COLO668 (cell line): Measurements from ENCODE around the gene CLSTN2.

ENCODE experiments used
- DNase-seq: peaks from one replicate; lab custom pipeline; 2025; ENCODE audit not compliant: unreplicated experiment; lab: John Stamatoyannopoulos, UW

The CLSTN2 gene

DNA sequence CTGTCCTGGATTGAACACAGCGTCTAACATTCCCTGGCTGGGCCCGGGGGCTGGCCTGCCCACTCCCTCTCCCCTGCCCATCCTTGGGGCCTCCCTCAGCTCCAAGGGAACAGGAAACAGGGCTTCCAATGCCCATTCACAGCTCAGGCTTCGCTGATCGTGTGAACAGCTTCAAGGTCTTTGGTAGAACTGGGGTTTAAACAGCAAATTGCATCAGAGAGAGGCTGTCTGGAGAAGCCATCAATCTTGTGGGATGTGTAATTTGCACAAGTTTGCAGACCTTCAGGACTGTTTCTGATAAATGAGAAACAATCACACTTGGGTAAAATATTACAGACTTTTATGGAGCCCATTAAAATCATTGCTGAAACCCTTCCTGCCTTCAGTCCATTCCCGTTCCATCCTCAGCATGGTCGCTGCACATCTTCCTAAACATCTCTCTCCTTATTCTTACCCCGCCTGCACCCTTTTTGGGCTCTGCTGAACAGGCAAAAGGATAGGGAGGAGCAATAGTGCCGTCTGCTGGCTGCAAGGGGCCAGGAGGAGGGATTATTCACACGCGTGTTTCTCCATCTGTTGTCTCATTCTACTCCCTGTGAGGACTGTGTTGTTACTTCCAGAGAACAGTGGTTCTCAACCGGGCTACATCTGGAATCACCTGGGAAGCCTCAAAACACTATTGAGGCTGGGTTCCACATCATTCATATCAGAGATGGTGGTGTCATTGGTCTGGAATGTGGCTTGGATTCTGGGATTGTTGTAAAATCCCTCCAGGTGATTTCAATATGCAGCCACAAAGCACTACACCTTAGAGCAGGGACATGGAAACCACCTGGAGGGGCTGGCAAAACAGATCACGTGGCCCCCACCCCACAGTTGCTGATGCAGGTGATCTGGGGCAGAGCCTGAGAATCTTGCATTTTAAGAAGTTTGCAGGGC is 116.3 kb downstream of the CLSTN2 start:
- DNase-seq, result no peak

DNA sequence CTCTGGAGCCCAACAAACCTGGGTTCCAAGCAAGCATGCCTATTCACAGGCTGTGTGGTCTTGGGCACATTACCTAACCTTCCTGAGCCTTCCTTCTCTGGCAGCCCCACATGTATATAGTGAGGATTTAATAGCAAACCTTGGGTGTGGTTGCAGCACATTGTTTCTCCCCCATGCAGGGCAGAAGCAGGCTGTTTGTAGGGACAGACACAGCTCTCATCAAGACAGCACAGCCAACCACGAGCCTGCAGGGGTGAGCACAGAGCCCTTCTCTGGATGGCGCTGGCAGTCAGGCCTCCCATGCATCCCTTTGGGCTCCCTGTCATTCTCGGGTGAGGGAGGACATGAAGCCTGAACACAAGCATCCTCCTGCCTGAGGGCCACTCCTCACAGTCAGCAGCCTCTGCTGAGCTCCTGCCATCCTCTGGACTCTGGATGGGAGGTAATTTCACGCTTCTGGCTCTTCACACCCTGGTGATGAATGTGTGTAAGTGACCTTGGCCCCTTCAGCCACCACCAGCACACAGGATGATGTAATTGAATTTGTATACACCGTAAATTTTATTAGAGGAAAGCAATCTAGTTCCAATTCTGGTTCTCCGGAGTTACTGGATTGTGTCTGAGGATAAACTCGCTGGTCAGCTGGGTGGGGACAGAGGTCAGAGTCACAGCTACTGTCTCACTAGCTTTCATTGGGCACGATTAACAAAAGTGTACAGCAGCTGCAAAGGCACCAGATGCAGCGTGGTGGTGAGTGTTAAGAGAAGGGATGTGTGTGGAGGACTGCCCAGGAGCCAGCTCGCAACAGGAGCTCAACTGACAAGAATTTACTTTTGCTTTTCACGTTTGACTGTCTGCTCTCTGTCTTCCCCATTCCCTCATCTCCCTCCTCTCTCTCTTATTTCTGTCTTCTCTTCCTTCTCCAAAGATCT is 118.1 kb downstream of the CLSTN2 start:
- DNase-seq, result peak; percentile 21

DNA sequence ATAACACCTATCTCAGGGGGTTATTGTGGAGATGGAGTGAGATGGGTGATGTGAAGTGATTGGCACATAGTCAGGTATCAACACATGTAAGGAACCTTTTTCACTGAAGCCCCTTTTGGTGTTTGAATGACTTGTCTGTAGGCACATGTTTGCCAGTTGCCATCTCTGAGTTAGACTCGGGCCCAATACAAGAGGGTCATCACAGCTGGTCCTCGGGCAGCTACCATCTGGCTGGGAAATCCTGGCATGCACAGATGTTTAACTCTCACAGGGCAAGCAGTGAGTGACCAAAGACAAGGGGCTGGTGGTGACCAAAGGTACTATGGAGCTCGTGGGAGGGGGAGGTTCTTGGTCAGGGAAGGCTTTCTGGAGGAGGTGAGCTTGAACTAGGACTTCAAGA is 118.8 kb downstream of the CLSTN2 start:
- DNase-seq, result no peak

DNA sequence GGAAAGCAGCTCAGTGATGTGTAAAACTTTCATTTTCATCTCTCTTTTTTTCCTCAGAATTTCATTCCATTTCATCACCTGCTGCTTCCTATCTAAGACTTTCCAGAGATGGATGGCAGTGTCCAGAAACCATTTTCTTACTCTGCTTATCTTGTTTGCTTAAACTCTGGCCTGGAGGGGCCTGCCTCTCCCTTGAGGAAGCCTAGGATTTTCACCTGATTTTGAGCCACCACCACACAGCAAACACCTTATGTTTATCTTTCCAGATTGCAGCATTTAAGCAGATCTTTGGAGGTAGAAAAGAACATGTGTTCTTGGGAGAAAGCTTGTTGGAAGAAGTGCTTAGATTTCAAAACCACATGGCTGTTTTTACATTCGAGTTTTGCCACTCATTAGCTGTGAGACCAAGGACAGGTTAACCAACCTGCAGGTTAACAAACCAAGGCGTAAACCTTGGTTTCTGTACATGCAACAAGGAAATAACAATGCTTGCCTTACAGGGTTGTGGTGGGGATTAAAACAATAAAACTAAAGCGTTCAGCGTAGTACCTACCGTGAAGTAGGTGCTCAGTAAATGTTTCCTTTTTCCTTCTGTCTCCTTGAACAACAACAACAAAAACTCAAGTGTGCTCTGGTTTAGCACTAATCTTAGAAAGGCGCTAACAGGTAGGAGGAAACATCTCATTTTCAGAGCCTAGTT is 120.3 kb downstream of the CLSTN2 start:
- no peak for DNase-seq

DNA sequence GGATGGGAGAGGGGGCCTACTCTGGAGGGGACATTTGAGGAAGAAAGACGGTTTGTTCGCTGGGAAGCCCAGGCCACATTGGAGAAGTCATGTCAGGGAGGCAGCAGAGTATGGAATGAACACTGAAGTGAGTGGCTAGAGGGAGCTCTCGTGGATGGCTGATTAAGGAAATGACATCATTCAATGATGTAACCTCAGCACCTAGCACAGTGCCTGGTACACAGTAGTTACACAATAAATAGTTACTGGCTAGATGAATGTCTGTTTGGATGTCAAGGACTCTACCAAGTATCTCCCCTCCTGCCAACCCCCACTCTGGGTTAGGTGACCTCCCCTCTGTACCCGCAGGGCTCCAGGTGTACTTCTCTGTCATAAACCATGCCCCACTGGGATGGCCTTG is 121.1 kb downstream of the CLSTN2 start:
- DNase-seq, result no peak

DNA sequence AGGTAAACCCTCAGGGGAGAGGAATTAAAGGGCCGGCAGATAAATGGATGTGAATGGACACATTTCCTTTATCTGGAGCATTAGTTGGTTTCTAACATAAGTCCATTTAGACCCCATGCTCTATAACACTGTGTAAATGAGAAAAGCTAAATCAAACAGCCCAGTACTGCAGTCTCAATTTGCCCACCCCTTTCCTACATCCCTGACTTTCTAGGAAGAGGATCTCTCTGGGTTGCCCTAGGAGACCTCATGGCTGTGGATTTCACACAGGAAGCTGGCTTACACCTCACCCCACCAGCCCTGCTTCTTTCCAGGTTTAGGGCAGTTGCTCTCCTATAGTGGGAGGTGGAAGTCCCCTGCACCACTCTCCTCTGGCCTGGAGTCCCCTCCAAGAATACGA is 126.2 kb downstream of the CLSTN2 start:
- DNase-seq, result no peak

DNA sequence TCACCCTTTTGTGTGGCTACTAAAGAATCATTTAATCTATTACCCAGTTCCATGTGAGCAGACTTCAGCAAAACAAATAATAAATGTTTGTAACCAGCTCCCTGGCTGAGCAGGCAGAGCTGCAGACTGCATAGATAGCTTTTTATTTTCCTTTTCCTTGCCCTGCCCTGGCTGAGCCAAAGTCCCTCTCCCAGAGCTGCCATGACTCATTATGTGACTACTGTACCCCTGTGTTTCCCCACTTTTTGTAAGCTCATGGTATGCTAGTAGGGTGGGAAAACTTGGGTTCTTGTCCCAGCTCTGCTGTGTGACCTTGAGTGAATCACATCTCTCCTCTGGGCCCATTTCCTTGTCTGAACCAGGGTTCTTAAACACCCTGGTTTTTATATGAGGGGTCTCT is 127.5 kb downstream of the CLSTN2 start:
- no peak for DNase-seq

DNA sequence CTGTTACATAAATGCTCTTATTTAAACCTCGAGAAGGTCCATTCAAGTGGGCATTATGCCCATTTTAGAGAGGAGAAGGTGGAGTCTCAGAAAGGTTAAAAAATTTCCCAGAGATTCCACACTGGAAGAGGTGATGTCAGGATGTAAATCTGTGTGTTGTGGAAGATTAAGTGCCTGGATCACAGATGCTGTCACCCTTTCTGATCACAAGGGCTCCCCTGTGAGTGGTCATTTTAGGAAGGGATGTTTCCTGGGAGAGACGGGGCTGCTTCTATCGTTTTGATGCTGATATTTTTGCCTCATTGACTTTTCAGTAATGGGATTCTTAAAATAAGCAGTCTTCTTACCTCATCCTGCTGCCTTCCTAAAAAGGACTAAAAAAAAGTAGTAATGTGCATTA is 132.5 kb downstream of the CLSTN2 start:
- DNase-seq, result no peak

DNA sequence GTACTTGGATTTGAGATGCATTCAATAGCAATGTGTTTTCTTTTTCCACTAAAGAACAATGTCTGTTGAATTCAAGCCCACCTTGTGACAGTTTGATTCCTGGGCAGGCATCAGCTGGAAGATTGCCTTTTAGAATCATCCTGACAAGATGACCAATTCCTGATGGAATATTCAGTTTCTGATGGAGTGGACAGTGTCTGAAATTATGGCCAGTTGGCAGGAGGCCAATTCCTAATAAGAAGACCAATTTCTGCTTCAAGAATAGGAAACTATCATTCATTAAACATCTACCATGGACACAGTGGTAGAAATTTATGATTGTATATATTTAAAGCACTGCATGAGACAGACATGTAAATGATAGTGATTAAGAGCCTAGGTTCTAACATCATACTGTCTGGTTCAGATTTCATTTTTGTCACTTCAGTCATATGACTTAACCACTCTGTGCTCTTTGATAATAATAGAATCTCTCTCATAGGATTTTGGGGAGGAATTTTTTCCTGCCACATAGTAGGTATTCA is 133.6 kb downstream of the CLSTN2 start:
- no peak for DNase-seq

DNA sequence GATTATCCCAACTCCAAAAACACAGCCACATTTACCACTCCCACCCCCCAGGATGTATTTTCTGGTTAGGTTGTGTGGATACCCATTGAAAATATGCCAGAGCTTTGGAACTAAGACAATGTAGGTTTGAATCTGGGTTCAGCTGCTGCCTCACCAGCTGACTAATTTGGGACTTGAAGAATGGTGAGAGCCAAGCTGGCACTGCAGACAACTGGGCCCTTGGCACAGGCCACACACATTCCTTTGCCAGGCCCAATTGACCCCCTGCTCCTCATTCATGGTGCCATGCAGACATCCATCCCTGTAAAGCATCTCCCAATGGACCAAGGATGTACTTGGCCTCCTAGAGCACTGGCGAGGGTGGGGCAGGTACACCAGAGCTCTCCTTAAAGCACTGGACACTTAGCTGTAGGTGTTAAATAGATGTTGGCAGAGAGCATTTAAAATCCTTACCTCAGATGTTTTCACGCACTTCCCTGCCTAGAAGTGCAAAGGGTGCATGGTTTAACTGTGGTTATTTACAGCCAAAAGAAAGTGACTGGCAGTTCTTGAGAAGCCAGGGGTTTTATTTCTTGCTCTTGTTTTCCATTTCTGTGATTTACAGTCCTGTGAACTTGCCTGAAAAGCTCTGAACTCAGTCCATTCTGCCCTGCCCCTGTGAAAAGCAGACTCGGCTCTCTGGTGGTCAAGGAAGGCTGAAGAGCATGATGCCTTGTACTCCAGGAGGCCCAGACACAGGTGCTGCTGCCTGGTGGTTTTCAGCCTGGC is 138.5 kb downstream of the CLSTN2 start:
- no peak for DNase-seq

DNA sequence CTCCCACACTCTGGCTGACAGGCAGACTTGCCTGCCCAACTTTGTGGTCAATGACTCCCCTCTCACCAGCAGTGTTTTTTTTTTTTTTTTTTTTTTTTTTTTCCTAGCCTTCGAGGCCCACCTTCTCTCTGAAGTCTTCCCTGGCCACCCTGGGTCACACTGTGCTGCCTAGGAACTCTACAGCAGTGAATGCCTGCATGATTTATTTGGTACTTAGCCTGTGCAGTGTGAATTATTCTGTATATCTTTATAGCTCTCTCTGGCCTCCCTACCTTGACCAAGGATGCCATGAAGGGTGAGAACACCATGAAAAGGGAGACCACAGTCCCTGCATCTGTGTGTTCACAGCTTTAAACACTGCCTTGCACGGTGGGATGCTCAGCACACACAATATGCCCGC is 141.6 kb downstream of the CLSTN2 start:
- no peak for DNase-seq

DNA sequence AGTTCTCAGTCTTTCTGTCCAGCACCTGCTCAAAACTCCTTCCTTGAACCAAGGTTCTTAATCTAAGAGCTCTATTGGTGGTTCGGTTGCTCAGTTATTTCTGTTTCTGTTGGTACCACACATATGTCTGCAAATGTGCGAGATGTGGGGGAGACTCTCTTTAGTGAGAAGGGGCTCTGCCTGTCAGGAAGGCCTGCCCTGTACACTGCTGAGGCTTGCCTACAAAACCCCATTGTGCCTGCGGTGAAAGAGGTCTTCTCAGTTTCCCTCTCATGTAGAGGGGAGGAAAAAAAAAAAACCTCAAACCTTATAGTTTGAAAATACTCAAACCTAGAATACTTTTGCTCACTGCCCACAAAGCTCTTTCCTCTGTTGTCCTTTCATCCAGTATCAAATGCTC is 142.4 kb downstream of the CLSTN2 start:
- DNase-seq, result no peak

DNA sequence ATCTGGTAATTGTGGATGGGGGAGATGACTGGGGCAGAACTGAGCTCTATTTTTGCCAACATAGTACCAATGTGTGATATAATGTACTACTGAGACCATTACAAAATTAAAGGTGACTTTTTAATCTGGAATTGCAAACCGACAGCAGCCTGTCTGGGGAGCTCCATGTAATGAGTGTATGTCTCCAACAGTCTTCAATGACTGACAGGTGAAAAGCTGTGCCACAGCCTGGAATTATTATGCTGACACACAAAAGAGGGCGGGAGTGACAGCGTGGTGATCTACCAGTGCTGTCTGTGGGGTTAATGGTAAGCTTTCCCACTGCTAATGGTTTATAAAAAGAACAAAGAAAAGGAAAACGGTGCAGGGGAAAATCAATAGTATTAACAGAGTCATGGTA is 143.4 kb downstream of the CLSTN2 start:
- DNase-seq, result no peak

DNA sequence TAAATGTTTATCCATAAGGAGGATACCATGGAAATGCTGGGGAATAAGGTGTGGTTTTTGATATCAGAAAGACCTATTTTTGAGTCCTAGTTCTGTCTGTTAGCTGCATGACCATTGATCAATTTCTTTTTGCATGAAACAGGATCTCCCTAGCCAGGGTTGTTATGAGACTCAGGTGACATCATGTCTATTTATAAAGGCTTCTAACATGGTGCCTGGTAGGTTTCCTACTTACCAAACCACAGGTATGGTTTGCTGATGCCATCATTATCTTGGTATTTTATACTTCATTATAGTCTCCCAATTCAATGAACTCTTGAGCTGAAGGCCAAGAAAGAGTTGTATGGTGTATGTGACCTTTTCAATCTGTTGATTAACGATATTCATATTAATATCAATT is 144.0 kb downstream of the CLSTN2 start:
- DNase-seq, result no peak

DNA sequence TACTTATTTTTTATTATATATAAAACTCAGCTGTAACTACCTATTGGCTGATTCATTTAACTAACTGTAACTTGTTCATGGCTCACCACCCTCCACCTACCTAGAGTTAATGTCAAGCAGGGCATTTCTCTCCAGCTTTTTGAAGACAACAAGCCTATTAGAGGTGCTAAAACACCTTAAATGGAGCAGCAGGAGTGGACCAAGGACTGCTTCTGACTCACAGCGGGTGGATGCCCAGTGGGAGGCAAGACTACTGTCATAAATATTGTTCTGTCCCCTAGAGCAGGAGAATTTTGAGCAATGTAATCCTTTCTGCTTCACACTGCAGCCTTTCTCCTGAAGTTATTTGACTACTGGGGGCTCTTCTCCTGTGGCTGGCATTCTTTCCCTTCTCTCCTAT is 146.9 kb downstream of the CLSTN2 start:
- no peak for DNase-seq

DNA sequence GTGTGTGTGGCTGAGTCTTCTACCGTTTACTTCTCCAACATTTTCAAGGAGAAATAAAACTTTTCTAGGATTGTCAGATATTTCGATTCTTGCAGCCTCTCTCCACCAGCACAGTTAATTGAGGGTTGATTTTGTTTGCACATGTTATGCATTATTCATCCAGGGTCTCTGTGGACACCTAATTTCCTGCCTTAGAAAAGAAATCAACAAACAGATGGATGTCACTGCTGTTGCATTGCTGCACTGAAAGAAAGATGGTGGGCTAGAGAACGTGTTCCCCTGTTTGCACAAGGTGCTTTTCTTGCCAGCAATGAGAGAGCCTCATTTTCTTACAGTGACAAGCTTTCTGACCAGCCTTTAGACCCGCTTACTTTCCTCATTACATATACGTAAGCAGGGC is 150.0 kb downstream of the CLSTN2 start:
- DNase-seq, result no peak

DNA sequence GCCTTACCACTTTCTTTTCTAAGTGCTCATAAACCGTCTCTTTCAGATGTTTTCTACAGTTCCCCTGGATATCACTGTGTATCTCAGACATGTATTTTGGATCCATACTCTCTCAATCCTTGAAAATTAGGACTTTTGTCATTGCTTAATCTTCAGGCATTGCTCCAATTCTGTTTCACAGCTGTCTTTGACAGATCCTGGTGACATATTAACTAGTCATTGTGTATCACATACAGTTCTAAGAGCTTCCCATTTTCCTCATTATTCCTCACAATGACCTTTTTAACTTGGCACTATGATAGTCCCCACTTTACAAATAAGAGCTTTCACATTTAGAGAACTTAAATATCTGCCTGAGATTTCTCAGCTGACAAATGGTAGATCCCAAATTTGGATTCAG is 151.7 kb downstream of the CLSTN2 start:
- DNase-seq, result no peak

DNA sequence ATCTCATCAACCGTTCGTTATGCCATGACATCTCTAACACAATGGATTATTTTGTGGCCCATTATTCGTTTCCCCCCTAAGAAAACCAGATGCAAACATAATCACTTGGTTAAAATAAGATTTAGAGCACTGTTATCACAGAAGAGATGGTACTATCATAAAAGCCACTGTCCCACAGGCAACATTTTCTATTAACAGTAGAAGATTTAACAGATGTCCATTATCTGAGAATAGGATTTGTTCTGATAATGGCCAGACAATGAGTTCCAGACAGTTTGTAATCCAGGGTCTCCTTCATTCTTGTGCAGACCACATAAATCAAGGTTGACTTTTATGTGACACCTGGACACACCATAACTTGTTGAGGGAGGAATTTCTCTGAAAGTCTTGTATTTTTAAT is 153.1 kb downstream of the CLSTN2 start:
- DNase-seq, result no peak

DNA sequence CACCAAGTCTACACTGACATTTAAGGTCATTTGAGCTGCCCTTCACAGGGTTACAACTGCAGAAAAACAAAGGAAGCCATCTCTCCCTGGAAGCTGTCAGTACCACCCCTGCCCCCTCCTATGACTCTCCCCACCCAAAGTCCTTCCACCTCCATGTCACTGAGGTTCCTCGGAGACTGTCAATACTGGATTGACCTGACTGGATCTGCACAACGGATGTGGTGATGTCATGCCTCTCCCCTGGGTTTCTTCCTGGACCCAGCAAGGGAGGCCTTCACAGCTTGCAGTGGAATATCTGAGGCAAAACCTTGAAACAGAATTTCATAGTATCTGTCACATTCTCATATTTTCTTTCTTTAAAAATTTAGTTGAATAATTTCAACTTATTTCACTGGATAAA is 153.5 kb downstream of the CLSTN2 start:
- no peak for DNase-seq

DNA sequence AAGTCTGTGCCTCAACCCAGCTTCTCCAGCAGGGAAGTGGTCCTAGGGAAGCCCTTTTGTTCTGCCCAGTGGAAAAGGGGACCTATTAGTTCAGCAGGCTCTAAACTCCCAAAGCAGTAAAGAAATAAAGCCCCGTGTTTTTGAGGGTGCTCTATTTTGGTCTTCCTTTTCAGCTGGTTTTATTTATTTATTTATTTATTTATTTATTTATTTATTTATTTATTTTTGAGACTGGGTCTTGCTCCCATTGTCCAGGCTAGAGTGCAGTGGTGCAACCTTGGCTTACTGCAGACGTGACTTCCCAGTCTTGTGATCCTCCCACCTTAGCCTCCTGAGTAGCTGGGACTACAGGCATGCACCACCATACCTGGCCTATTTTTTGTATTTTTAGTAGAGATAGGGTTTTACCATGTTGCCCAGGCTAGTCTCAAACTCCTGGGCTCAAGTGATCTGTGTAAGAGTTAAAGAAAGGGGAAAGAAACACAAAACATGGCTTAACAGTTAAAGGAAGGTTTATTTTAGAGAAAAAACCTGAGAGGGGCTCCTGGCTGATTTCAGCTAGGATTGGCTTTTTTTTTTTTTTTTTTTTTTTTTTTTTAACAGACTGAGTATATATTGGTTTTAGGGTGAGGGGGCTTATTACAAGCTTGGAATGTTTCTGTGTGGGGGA is 154.6 kb downstream of the CLSTN2 start:
- DNase-seq, result no peak
